NCI-H2081 treated with DMSO at 0.1 percent for 48 hours (cell line): Measurements from ENCODE around the gene MDH1.

Experiments
- DNase-seq: peaks from one replicate; lab custom pipeline; 2025; lab: John Stamatoyannopoulos, UW

Gene MDH1

DNA sequence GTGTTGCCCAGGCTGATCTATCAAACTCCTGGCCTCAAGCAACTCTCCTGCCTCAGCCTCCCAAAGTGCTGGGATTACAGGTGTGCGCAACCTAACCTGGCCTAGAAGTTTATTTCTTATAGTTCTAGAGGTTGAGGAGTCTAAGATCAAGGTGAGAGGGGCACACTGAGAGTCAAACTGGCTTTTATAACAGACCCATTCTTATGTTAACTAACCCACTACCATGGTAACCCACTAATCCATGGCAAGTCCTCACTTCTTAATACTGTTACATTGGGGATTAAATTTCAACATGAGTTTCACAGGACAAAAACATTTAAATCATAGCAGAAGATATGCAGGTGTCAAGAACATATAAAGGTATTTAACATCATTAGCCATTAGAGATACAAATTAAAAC is 50.6 kb downstream of the MDH1 start:
- no peak for DNase-seq

DNA sequence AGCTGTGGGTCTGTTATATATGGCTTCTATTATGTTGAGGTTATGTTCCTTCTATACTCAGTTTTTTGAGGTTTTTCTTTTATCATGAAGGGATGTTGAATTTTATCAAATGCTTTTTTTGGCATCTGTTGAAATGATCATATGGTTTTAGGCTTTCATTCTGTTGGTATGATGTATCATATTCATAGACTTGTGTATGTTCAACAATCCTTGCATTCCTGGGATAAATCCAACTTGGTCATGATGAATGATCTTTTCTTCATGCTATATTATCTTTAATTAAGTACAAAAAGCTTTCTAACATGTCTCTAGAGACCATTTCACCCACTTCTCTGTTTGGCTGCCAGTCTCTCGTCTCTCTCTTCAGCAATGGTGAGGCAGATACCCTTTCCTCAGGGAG is 54.2 kb downstream of the MDH1 start:
- no peak for DNase-seq

DNA sequence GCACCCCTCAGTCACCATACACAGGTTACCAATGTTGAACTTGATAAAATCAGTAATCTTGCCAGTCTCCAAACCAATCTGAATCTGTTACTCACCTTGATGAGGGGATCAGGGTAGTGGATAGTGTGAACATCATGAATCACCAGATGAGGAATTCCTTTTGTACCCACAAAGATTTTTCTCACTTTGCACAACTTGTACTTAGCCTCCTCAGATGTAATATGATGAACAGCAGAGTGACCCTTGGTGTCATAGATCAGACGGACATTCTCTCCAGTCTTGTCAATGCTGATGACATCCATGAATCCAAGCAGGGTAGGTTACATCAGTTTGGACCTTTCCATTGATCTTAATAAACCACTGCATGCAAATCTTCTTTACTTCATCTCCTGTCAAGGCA is 54.7 kb downstream of the MDH1 start:
- no peak for DNase-seq

DNA sequence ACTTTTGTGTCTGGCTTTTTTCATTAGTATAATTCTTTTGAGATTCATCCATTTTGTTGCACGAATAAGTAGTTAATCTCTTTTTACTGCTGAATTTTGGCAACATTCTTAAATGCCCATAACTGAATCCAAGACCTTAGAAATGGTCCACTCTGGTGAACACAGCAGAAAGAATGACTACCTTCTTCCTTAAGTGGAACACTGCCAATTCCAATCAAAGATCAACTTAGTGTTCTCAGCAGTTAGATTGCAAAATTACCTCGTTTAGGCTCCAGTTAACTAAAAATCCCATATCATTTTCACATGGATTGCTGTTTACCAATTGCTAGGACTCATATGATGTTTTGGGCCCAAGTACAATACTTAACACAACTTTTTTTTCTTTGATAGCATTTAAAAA is 59.9 kb downstream of the MDH1 start:
- no peak for DNase-seq

DNA sequence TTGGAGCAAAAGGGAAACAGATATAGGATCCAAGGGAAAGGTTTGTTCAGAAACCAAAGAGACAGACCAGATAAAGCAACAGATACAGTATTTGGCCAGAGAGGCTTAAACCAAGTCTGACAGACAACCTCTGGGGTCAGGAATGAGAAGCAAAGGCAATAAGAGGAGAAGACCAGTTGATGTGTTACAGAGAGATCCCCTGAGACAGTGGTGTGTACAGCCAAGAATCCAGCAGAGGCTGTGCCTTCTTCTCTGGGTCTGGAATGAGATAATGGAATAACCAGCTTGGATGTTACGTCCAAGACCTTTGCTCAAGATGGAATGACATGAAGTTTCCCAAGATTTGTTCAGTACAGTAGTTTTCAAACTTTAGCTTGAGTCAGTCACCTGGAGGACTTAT is 61.1 kb downstream of the MDH1 start:
- DNase-seq: no peak

DNA sequence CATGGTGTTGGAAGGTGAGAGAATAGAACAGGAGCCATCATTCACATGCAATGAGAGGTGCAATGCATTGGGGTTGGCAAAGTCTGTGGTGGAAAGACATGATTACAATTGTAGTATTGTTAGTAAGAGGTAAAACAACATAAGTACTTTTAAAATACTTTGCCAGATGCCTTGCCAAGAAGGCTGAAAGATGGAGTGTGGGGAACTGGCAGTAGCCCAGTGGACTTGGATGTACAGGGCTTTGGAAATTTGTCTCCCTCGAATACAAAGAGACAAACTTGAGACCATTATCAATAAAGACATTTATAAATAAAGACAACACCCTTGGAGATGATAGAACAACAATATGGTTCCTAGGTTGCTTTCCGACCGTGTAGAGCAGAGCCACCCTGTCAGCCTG is 62.0 kb downstream of the MDH1 start:
- no peak for DNase-seq

DNA sequence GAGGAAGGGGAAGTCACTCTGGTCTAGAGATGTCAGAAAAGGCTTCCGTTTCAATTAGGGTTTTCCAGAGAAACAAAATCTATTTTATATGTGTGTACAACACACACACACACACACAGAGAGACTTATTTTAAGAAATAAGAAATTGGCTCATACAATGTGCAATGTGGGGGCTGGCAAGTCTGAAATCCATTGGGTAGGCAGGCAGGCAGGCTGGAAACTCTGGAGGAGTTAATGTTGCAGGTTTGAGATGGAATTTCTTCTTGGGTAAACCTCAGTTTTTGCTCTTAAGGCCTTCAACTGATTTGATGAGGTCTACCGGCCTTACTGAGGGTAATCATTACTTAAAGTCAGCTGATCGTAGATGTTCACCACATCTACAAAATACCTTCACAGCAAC is 62.6 kb downstream of the MDH1 start:
- no peak for DNase-seq

DNA sequence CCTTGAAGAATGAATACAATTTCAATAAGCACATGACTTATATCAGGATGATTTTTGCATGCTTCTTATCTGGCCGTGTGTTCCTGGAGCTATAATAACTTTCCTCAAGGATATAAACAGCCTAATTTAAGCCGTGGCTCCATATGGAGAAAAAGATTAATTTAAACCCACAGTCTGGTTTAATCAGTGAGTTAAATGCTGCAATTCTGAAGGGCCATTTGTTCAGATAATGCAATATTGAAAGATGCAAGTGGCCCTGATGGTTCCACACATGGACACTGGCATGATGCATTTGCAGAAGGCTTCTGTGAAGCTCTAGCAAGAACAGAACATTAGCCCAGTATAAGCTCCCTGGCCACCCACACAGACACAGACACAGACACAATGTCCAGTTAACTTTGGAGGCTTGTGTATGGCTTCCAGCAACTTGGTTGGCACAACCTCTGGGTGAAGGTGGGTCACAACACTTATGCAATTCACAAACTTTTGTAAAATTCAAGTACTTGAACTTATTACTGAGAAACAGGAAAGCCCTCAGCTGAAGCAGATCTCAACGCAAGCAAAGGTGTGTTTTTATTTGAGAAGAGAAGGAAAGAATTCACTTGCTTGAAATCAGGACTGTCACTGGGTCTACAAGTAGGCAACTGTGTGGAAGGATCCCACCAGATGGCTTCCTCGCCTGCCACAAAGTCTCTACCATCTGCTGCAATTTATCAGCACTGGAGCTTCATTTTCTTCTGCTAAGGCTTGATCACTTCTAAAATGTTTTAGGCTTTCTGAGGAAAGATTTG is 63.3 kb downstream of the MDH1 start:
- no peak for DNase-seq

DNA sequence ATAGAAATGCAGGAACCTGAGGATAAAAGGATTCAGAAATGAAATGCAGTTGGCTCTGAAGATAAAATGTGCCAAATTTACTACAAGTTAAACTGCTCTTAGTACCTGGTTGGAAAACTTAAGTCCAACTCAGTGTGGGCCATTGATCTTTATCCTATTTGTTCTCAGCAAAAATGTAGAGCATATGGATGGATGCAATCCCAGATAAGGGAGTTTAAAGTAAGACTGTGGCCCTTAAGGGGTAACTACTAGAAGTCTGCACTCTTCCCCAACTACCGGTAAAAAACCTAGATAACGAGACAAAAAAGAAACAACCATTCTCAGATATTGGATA is 63.9 kb downstream of the MDH1 start:
- DNase-seq: no peak

DNA sequence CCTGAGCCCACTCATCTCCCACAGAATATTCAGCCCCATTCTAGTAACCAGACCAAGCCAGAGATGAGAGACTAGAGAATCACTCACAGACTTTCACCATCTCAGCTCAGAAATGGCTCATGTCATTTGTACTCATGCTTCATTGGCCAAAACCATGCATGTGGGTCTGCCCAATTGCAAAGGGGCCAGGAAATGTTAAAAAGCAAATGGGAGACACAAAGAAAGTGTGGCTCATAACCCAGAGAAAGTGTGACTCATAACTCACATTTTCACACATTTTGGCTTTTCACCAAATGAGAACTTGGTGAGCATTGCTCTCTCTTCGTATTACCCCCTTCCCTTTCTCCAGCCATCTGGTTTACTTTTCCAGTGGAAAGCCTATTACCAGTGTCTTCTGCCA is 66.2 kb downstream of the MDH1 start:
- DNase-seq: no peak
